Measurements from ENCODE around the gene HDAC2. TPM values are rescaled to one million over a fixed set of nuclear protein-coding genes. Genes with fewer than 3 reads are reported as not detected.
A peak's percentile ranks its signal among the peaks of the same experiment; 100 is the strongest.

The HDAC2 gene
- total RNA-seq, 1 experiment from 2014 or later, result 118 TPM

- H3K9me3 Mint-ChIP-seq (ENCODE audit: unreplicated experiment), result no peaks in the 10 kb centered on the region
- BruUV-seq (replicated peaks), result no TSS peak
- TF ChIP-seq, protein P1, sequence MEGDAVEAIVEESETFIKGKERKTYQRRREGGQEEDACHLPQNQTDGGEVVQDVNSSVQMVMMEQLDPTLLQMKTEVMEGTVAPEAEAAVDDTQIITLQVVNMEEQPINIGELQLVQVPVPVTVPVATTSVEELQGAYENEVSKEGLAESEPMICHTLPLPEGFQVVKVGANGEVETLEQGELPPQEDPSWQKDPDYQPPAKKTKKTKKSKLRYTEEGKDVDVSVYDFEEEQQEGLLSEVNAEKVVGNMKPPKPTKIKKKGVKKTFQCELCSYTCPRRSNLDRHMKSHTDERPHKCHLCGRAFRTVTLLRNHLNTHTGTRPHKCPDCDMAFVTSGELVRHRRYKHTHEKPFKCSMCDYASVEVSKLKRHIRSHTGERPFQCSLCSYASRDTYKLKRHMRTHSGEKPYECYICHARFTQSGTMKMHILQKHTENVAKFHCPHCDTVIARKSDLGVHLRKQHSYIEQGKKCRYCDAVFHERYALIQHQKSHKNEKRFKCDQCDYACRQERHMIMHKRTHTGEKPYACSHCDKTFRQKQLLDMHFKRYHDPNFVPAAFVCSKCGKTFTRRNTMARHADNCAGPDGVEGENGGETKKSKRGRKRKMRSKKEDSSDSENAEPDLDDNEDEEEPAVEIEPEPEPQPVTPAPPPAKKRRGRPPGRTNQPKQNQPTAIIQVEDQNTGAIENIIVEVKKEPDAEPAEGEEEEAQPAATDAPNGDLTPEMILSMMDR (IDR thresholded peaks at IDR 0.05; ENCODE audit: unreplicated experiment), result no peak
- no peak for DNase-seq (ENCODE audit: unreplicated experiment)
- intact Hi-C loops (cut with micrococcal nuclease), result no loop called here
- no peaks in the 10 kb centered on the region for H3K4me1 Mint-ChIP-seq (ENCODE audit: insufficient read depth, unreplicated experiment)
- H3K27ac Mint-ChIP-seq (ENCODE audit: low read depth, unreplicated experiment), result no peak overlapping the region
- no peak overlapping the region for H3K4me3 Mint-ChIP-seq (ENCODE audit: unreplicated experiment)
- peaks cover 5% of the 10 kb centered on the region for H3K36me3 Mint-ChIP-seq (ENCODE audit: insufficient read depth, unreplicated experiment)
- CTCF ChIA-PET, result interaction anchor here (0.6 to 2.9 kb wide), 9 partner anchors 10 to 1794 kb away, joined by 3 to 29 read pairs (median 4); partner anchors contain the start of gene HDAC2
- POLR2A ChIA-PET, result no interaction called here
- no peaks in the 10 kb centered on the region for H3K27me3 Mint-ChIP-seq (ENCODE audit: insufficient read depth, unreplicated experiment)
Observed at GRCh38 chr6:113982055-113982550, 11.2 kb upstream of the HDAC2 start.

- H3K36me3 Mint-ChIP-seq (ENCODE audit: insufficient read depth, unreplicated experiment), result peaks cover 5% of the 10 kb centered on the region
- no peak overlapping the region for H3K4me3 Mint-ChIP-seq (ENCODE audit: unreplicated experiment)
- H3K27ac Mint-ChIP-seq (ENCODE audit: low read depth, unreplicated experiment), result no peak overlapping the region
- POLR2A ChIA-PET, result interaction anchor here (0.7 to 1.3 kb wide), 3 partner anchors 9 to 127 kb away, joined by 3 to 4 read pairs (median 4); partner anchors contain the start of gene HDAC2
- CTCF ChIA-PET, result interaction anchor here (0.7 to 2.9 kb wide), 18 partner anchors 9 to 1907 kb away, joined by 3 to 29 read pairs (median 4); partner anchors contain the start of gene HDAC2
- DNase-seq (ENCODE audit: unreplicated experiment), result peak; percentile 25
- TF ChIP-seq, protein P1 (IDR thresholded peaks at IDR 0.05; ENCODE audit: unreplicated experiment), result peak; percentile 49
- no peaks in the 10 kb centered on the region for H3K4me1 Mint-ChIP-seq (ENCODE audit: insufficient read depth, unreplicated experiment)
- BruUV-seq (replicated peaks), result no TSS peak
- no peaks in the 10 kb centered on the region for H3K27me3 Mint-ChIP-seq (ENCODE audit: insufficient read depth, unreplicated experiment)
- no peaks in the 10 kb centered on the region for H3K9me3 Mint-ChIP-seq (ENCODE audit: unreplicated experiment)
- intact Hi-C loops (cut with micrococcal nuclease), result no loop called here
Observed at GRCh38 chr6:113980937-113981554, 10.1 kb upstream of the HDAC2 start.

- no peaks in the 10 kb centered on the region for H3K27me3 Mint-ChIP-seq (ENCODE audit: insufficient read depth, unreplicated experiment)
- H3K4me1 Mint-ChIP-seq (ENCODE audit: insufficient read depth, unreplicated experiment), result no peaks in the 10 kb centered on the region
- intact Hi-C loops (cut with micrococcal nuclease), result no loop called here
- H3K9me3 Mint-ChIP-seq (ENCODE audit: unreplicated experiment), result no peaks in the 10 kb centered on the region
- no peak overlapping the region for H3K4me3 Mint-ChIP-seq (ENCODE audit: unreplicated experiment)
- TF ChIP-seq, protein P1 (IDR thresholded peaks at IDR 0.05; ENCODE audit: unreplicated experiment), result no peak
- POLR2A ChIA-PET, result interaction anchor here (0.9 to 1.3 kb wide), 2 partner anchors 9 to 128 kb away, joined by 3 read pairs; no protein-coding TSS in a partner anchor
- CTCF ChIA-PET, result interaction anchor here (0.9 to 2.9 kb wide), 6 partner anchors 8 to 325 kb away, joined by 3 to 29 read pairs (median 6); partner anchors contain the start of gene HDAC2
- DNase-seq (ENCODE audit: unreplicated experiment), result no peak
- H3K36me3 Mint-ChIP-seq (ENCODE audit: insufficient read depth, unreplicated experiment), result no peaks in the 10 kb centered on the region
- BruUV-seq (replicated peaks), result no TSS peak
- H3K27ac Mint-ChIP-seq (ENCODE audit: low read depth, unreplicated experiment), result no peak overlapping the region
Observed at GRCh38 chr6:113979937-113980336, 9.0 kb upstream of the HDAC2 start.

- intact Hi-C loops (cut with micrococcal nuclease), result no loop called here
- no peaks in the 10 kb centered on the region for H3K36me3 Mint-ChIP-seq (ENCODE audit: insufficient read depth, unreplicated experiment)
- ChIA-PET CTCF (interaction anchor here (0.9 kb wide), 1 partner anchor 18 kb away, joined by 4 read pairs; no protein-coding TSS in a partner anchor), POLR2A (no interaction called here)
- no peaks in the 10 kb centered on the region for H3K4me1 Mint-ChIP-seq (ENCODE audit: insufficient read depth, unreplicated experiment)
- TF ChIP-seq, protein P1 (IDR thresholded peaks at IDR 0.05; ENCODE audit: unreplicated experiment), result no peak
- H3K4me3 Mint-ChIP-seq (ENCODE audit: unreplicated experiment), result no peak overlapping the region
- no peaks in the 10 kb centered on the region for H3K9me3 Mint-ChIP-seq (ENCODE audit: unreplicated experiment)
- no peak for DNase-seq (ENCODE audit: unreplicated experiment)
- no peak overlapping the region for H3K27ac Mint-ChIP-seq (ENCODE audit: low read depth, unreplicated experiment)
- H3K27me3 Mint-ChIP-seq (ENCODE audit: insufficient read depth, unreplicated experiment), result no peaks in the 10 kb centered on the region
- no TSS peak for BruUV-seq (replicated peaks)
Observed at GRCh38 chr6:113978084-113978675, 7.2 kb upstream of the HDAC2 start.

Data from MCF 10A (cell line).